Stimulated activated CD4-positive, alpha-beta T cell treated with anti-CD3 and anti-CD28 coated beads, Interleukin-12 subunit alpha, Interleukin-12 subunit beta, amount 100 ng/mL, for 24 hours (primary cell): Measurements from ENCODE around the gene SLC25A51.

Experiments used
- DNase-seq, 2 experiments: peaks; one replicate each; pipeline ENCODE4 v3.0.0-alpha.2; 2020; ENCODE audit warnings: low read depth in 2 of 2

The SLC25A51 gene

GRCh38 chr9:37936965-37937364 lies 33.0 kb upstream of the SLC25A51 start:
- no peak for DNase-seq

GRCh38 chr9:37936376-37936775 lies 32.4 kb upstream of the SLC25A51 start:
- no peak for DNase-seq

- no peak for DNase-seq
Measured at GRCh38 chr9:37935096-37935495, 31.2 kb upstream of the SLC25A51 start.

GRCh38 chr9:37931592-37931991 lies 27.7 kb upstream of the SLC25A51 start:
- no peak for DNase-seq

GRCh38 chr9:37929441-37929895 lies 25.5 kb upstream of the SLC25A51 start:
- DNase-seq = no peak

GRCh38 chr9:37928552-37929430 lies 24.9 kb upstream of the SLC25A51 start:
- DNase-seq = no peak

GRCh38 chr9:37927601-37928551 lies 23.9 kb upstream of the SLC25A51 start:
- no peak for DNase-seq

- DNase-seq = no peak
Measured at GRCh38 chr9:37927132-37927531, 23.2 kb upstream of the SLC25A51 start.

- no peak for DNase-seq
Measured at GRCh38 chr9:37926737-37927118, 22.8 kb upstream of the SLC25A51 start.

GRCh38 chr9:37925786-37926736 lies 22.1 kb upstream of the SLC25A51 start:
- DNase-seq = no peak

- no peak for DNase-seq
Measured at GRCh38 chr9:37925006-37925405, 21.1 kb upstream of the SLC25A51 start.

GRCh38 chr9:37924538-37924937 lies 20.6 kb upstream of the SLC25A51 start:
- no peak for DNase-seq

- DNase-seq = no peak
Measured at GRCh38 chr9:37923796-37924427, 20.0 kb upstream of the SLC25A51 start.

- DNase-seq = no peak
Measured at GRCh38 chr9:37923118-37923795, 19.3 kb upstream of the SLC25A51 start.

- no peak for DNase-seq
Measured at GRCh38 chr9:37922363-37923117, 18.6 kb upstream of the SLC25A51 start.

GRCh38 chr9:37921546-37922300 lies 17.8 kb upstream of the SLC25A51 start:
- DNase-seq = no peak

GRCh38 chr9:37921168-37921510 lies 17.2 kb upstream of the SLC25A51 start:
- no peak for DNase-seq

- DNase-seq = no peak
Measured at GRCh38 chr9:37920471-37921167, 16.7 kb upstream of the SLC25A51 start.
